Measurements from ENCODE around the gene TMEM91. TPM values are rescaled to one million over a fixed set of nuclear protein-coding genes. Genes with fewer than 3 reads are reported as not detected.

Gene TMEM91
- total and polyA plus RNA-seq, 2 donors (not counting 3 experiments of a cell fraction or from before 2014, with no cell fraction given): 9.0 to 13.2 TPM

DNA sequence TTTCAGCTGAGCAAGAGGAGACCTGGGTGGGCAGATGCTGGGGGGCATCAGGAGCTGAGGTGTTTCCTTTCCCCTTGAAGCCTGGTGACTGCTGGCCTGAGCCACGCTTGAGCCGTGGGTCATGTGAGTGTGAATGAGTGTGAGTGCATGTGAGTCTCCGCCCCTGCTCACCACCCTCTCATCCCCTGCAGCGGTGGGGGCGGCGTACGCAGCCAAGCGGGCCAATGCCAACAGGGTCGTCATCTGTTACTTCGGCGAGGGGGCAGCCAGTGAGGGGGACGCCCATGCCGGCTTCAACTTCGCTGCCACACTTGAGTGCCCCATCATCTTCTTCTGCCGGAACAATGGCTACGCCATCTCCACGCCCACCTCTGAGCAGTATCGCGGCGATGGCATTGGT lies 45.6 kb downstream of the TMEM91 start:
- CTCF ChIA-PET: no interaction called here
- Histone ChIP-seq H3K27me3 (ENCODE audit: control insufficient read depth in 2 of 2, insufficient read depth in 2 of 2, low read length in 2 of 2) (no peaks in the 10 kb centered on the region), H3K27ac (ENCODE audit: insufficient read depth, low read depth, low read length) (no peak overlapping the region), H3K36me3 (ENCODE audit: control insufficient read depth in 2 of 2, extremely low read depth in 1 of 2, insufficient read depth in 2 of 2, low read length in 2 of 2) (peaks cover 0 to 37% of the 10 kb centered on the region in 2 experiments), H3K4me2 (ENCODE audit: insufficient read depth, low read length) (no peak overlapping the region), H3K9ac (replicated peaks; ENCODE audit: extremely low read depth, insufficient read depth, low read length) (no peak overlapping the region), H3K79me2 (ENCODE audit: control insufficient read depth, insufficient read depth, low read length) (peaks cover 5% of the 10 kb centered on the region), H3K9me3 (replicated peaks; ENCODE audit: control insufficient read depth, insufficient read depth, low read length) (no peaks in the 10 kb centered on the region), H3K9me1 (replicated peaks; ENCODE audit: control insufficient read depth, extremely low read depth, insufficient read depth, low read length) (no peaks in the 10 kb centered on the region), H2AFZ (ENCODE audit: low read depth, low read length) (no peak overlapping the region), H4K20me1 (replicated peaks; ENCODE audit: control insufficient read depth, extremely low read depth, insufficient read depth, low read length) (no peaks in the 10 kb centered on the region), H3K4me1 (ENCODE audit: control insufficient read depth, extremely low read depth, insufficient read depth, low read length) (peaks cover 8% of the 10 kb centered on the region), H3K4me3 (replicated peaks in 1 of 3; ENCODE audit: insufficient read depth in 1 of 3, low read depth in 1 of 3, low read length in 3 of 3) (no peak overlapping the region)
- POLR2A ChIA-PET: no interaction called here
- BruUV-seq (replicated peaks): no TSS peak
- intact Hi-C loops (cut with micrococcal nuclease): no loop called here
- DNase-seq (ENCODE audit: low read depth, low spot score): no peak
- FAIRE-seq: no peak
- dilution Hi-C loops (cut with MboI; ENCODE audit: extremely low pct_ligation_motif_present, low sequenced_read_pairs): no loop called here
- TF ChIP-seq, protein P1, sequence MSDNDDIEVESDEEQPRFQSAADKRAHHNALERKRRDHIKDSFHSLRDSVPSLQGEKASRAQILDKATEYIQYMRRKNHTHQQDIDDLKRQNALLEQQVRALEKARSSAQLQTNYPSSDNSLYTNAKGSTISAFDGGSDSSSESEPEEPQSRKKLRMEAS (IDR thresholded peaks at IDR 0.05; ENCODE audit: insufficient read depth, insufficient read length): no peak
- TF ChIP-seq JUN (IDR thresholded peaks at IDR 0.05; ENCODE audit: borderline replicate concordance, insufficient read depth, insufficient read length, low read depth) (no peak), POLR2AphosphoS5 (IDR thresholded peaks at IDR 0.05; ENCODE audit: insufficient read depth, low read depth, low read length) (no peak), POLR2A (IDR thresholded peaks at IDR 0.05; ENCODE audit: low read depth, low read length) (no peak), EZH2 (IDR thresholded peaks at IDR 0.05; ENCODE audit: borderline replicate concordance, low read depth, low read length, severe bottlenecking) (no peak), MYC (IDR thresholded peaks at IDR 0.05; ENCODE audit: low read depth, low read length) (no peak), FOS (IDR thresholded peaks at IDR 0.05; ENCODE audit: borderline replicate concordance, insufficient read depth, low read length) (no peak), GATA2 (IDR thresholded peaks at IDR 0.05; ENCODE audit: insufficient read depth, insufficient read length, low read depth, low read length) (no peak)
- TF ChIP-seq, protein P2, sequence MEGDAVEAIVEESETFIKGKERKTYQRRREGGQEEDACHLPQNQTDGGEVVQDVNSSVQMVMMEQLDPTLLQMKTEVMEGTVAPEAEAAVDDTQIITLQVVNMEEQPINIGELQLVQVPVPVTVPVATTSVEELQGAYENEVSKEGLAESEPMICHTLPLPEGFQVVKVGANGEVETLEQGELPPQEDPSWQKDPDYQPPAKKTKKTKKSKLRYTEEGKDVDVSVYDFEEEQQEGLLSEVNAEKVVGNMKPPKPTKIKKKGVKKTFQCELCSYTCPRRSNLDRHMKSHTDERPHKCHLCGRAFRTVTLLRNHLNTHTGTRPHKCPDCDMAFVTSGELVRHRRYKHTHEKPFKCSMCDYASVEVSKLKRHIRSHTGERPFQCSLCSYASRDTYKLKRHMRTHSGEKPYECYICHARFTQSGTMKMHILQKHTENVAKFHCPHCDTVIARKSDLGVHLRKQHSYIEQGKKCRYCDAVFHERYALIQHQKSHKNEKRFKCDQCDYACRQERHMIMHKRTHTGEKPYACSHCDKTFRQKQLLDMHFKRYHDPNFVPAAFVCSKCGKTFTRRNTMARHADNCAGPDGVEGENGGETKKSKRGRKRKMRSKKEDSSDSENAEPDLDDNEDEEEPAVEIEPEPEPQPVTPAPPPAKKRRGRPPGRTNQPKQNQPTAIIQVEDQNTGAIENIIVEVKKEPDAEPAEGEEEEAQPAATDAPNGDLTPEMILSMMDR (IDR thresholded peaks at IDR 0.05; ENCODE audit: extremely low read depth in 1 of 2, insufficient read depth in 1 of 2, low read depth in 1 of 2, low read length in 2 of 2): no peak
